Mesenteric fat pad (tissue), 1 donor: ENCODE results near the gene RALBP1. TPM values are rescaled to one million over a fixed set of nuclear protein-coding genes. Genes with fewer than 3 reads are reported as not detected.
"Not testable (repeated sequence)": the region's sequence is repeated elsewhere in the genome, so short reads cannot be mapped to it uniquely, and the experiment has no call there.

Experiments used
- DNase-seq: peaks from one replicate; pipeline ENCODE4 v3.0.0-alpha.2; 2020; ENCODE audit warnings: low spot score
- long read RNA-seq: library from polyadenylated mRNA; unstranded; transcript quantifications from one replicate; pipeline ENCODE4 v2.0.0, GENCODE V29; 2020
- total RNA-seq: library from RNA; stranded (reverse); fragmentation: NEBNext Ultra II Directional; extraction: Animal tissue kit (Norgen Biotek cat#: 25700); gene quantifications from one replicate; pipeline ENCODE4 v1.2.1, GENCODE V29; 2021
- donor health status: DM: yes; HTN: yes; CAD: no.

RALBP1 gene
- 58.9 TPM for total RNA-seq
- long read RNA-seq, partial matches to known transcripts, result 36 of 42 reads
- long read RNA-seq, other reads (novel, unspliced or antisense), result 2 of 42 reads

- DNase-seq, result peak; percentile 100
Observed at GRCh38 chr18:9474983-9475642, at the start of gene RALBP1. Gene RALBP1, plus strand, starts transcription at chr18:9475513. Its CDS starts 37,533 bp downstream, at chr18:9513046.

GRCh38 chr18:9426753-9427152, 48.6 kb upstream of the RALBP1 start:
- DNase-seq, result no peak

- no peak for DNase-seq
Observed at GRCh38 chr18:9428301-9428706, 47.0 kb upstream of the RALBP1 start.

- no peak for DNase-seq
Observed at GRCh38 chr18:9428862-9429661, 46.3 kb upstream of the RALBP1 start.

GRCh38 chr18:9429662-9429993, 45.7 kb upstream of the RALBP1 start:
- no peak for DNase-seq

- DNase-seq, result not testable (repeated sequence)
Observed at GRCh38 chr18:9430315-9430714, 45.0 kb upstream of the RALBP1 start.

- DNase-seq, result no peak
Observed at GRCh38 chr18:9431296-9431695, 44.0 kb upstream of the RALBP1 start.

- not testable (repeated sequence) for DNase-seq
Observed at GRCh38 chr18:9433122-9433521, 42.2 kb upstream of the RALBP1 start.

- no peak for DNase-seq
Observed at GRCh38 chr18:9433671-9434121, 41.6 kb upstream of the RALBP1 start.

GRCh38 chr18:9434122-9434701, 41.1 kb upstream of the RALBP1 start:
- no peak for DNase-seq

- no peak for DNase-seq
Observed at GRCh38 chr18:9435041-9435440, 40.3 kb upstream of the RALBP1 start.

- DNase-seq, result no peak
Observed at GRCh38 chr18:9436206-9436929, 38.9 kb upstream of the RALBP1 start.

GRCh38 chr18:9437021-9437437, 38.3 kb upstream of the RALBP1 start:
- DNase-seq, result no peak

GRCh38 chr18:9437672-9438071, 37.6 kb upstream of the RALBP1 start:
- DNase-seq, result no peak

- DNase-seq, result no peak
Observed at GRCh38 chr18:9441061-9441460, 34.3 kb upstream of the RALBP1 start.

GRCh38 chr18:9444549-9444948, 30.8 kb upstream of the RALBP1 start:
- DNase-seq, result no peak

- DNase-seq, result no peak
Observed at GRCh38 chr18:9446839-9447238, 28.5 kb upstream of the RALBP1 start.

GRCh38 chr18:9447334-9447733, 28.0 kb upstream of the RALBP1 start:
- DNase-seq, result no peak

- no peak for DNase-seq
Observed at GRCh38 chr18:9449600-9450414, 25.5 kb upstream of the RALBP1 start.

GRCh38 chr18:9450920-9451319, 24.4 kb upstream of the RALBP1 start:
- not testable (repeated sequence) for DNase-seq

GRCh38 chr18:9453283-9453682, 22.0 kb upstream of the RALBP1 start:
- no peak for DNase-seq
